Measurements from ENCODE around the gene ST6GAL1. TPM values are rescaled to one million over a fixed set of nuclear protein-coding genes. Genes with fewer than 3 reads are reported as not detected.

ST6GAL1 gene
- total RNA-seq, 1 experiment from 2014 or later = 3.3 TPM

DNA sequence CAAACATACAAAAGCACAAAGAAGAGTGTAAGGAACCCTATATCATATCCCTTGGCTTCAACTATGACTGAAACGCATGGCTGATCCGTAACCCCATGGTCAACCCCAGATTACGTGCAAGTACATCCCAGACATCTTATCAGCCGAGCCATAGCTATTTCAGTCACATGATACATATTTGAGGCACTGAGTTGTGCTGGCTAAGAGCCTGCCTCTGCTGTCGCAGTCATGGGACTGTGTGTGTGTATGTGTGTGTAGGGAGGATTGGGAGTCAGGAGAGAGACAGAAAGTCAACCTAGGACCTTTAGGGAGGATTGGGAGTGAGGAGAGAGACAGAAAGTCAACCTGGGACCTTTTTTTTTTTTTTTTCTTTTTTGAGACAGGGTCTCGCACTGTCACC, 8.4 kb downstream of the ST6GAL1 start:
- no peak overlapping the region for H3K27ac ChIP-seq (ENCODE audit: low read length)
- H3K4me1 ChIP-seq (ENCODE audit: control insufficient read depth, insufficient read depth, low read length) = no peaks in the 10 kb centered on the region
- TF ChIP-seq, protein P1, sequence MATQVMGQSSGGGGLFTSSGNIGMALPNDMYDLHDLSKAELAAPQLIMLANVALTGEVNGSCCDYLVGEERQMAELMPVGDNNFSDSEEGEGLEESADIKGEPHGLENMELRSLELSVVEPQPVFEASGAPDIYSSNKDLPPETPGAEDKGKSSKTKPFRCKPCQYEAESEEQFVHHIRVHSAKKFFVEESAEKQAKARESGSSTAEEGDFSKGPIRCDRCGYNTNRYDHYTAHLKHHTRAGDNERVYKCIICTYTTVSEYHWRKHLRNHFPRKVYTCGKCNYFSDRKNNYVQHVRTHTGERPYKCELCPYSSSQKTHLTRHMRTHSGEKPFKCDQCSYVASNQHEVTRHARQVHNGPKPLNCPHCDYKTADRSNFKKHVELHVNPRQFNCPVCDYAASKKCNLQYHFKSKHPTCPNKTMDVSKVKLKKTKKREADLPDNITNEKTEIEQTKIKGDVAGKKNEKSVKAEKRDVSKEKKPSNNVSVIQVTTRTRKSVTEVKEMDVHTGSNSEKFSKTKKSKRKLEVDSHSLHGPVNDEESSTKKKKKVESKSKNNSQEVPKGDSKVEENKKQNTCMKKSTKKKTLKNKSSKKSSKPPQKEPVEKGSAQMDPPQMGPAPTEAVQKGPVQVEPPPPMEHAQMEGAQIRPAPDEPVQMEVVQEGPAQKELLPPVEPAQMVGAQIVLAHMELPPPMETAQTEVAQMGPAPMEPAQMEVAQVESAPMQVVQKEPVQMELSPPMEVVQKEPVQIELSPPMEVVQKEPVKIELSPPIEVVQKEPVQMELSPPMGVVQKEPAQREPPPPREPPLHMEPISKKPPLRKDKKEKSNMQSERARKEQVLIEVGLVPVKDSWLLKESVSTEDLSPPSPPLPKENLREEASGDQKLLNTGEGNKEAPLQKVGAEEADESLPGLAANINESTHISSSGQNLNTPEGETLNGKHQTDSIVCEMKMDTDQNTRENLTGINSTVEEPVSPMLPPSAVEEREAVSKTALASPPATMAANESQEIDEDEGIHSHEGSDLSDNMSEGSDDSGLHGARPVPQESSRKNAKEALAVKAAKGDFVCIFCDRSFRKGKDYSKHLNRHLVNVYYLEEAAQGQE (IDR thresholded peaks at IDR 0.05; ENCODE audit: insufficient read depth in 1 of 2, low read depth in 2 of 2, low read length in 1 of 2) = no peak
- TF ChIP-seq POLR2AphosphoS5 (IDR thresholded peaks at IDR 0.05; ENCODE audit: low read depth, low read length) (no peak), CTCF (IDR thresholded peaks at IDR 0.05) (no peak), SIN3A (IDR thresholded peaks at IDR 0.05; ENCODE audit: borderline replicate concordance, insufficient read depth, low read depth, low read length) (no peak), TCF7L2 (IDR thresholded peaks at IDR 0.05; ENCODE audit: low read depth, low read length) (no peak)
- POLR2A ChIA-PET = no interaction called here
- H3K36me3 ChIP-seq (ENCODE audit: control insufficient read depth, insufficient read depth, low read length) = no peaks in the 10 kb centered on the region
- no TSS peak for BruUV-seq (replicated peaks)
- intact Hi-C loops (cut with micrococcal nuclease; ENCODE audit: unreplicated experiment) = no loop called here
- H3K4me3 ChIP-seq (ENCODE audit: low read depth in 2 of 2, low read length in 2 of 2) = no peak overlapping the region
- no peak for DNase-seq (ENCODE audit: low read depth, low spot score)
- no peaks in the 10 kb centered on the region for H3K27me3 ChIP-seq (ENCODE audit: control insufficient read depth, insufficient read depth, low read length)
- no peaks in the 10 kb centered on the region for H3K9me3 ChIP-seq (ENCODE audit: control insufficient read depth, insufficient read depth, low read depth, low read length)
- no peak for ATAC-seq
- in situ Hi-C loops (cut with HindIII; ENCODE audit: low pct_unique_long_range_greater_than_20kb, low sequenced_read_pairs) = no loop called here
- CTCF ChIA-PET = no interaction called here

- TF ChIP-seq, protein P1 (IDR thresholded peaks at IDR 0.05; ENCODE audit: insufficient read depth in 1 of 2, low read depth in 2 of 2, low read length in 1 of 2) = no peak
- no peak for TF ChIP-seq CTCF (IDR thresholded peaks at IDR 0.05)
- TF ChIP-seq SIN3A (IDR thresholded peaks at IDR 0.05; ENCODE audit: borderline replicate concordance, insufficient read depth, low read depth, low read length) = no peak
- no peak for TF ChIP-seq POLR2AphosphoS5 (IDR thresholded peaks at IDR 0.05; ENCODE audit: low read depth, low read length)
- BruUV-seq (replicated peaks) = no TSS peak
- CTCF ChIA-PET = no interaction called here
- Histone ChIP-seq H3K36me3 (ENCODE audit: control insufficient read depth, insufficient read depth, low read length) (no peaks in the 10 kb centered on the region), H3K4me3 (ENCODE audit: low read depth in 2 of 2, low read length in 2 of 2) (no peak overlapping the region), H3K27me3 (ENCODE audit: control insufficient read depth, insufficient read depth, low read length) (no peaks in the 10 kb centered on the region), H3K4me1 (ENCODE audit: control insufficient read depth, insufficient read depth, low read length) (no peaks in the 10 kb centered on the region), H3K9me3 (ENCODE audit: control insufficient read depth, insufficient read depth, low read depth, low read length) (no peaks in the 10 kb centered on the region), H3K27ac (ENCODE audit: low read length) (no peak overlapping the region)
- in situ Hi-C loops (cut with HindIII; ENCODE audit: low pct_unique_long_range_greater_than_20kb, low sequenced_read_pairs) (no loop called here), intact Hi-C loops (cut with micrococcal nuclease; ENCODE audit: unreplicated experiment) (no loop called here)
- POLR2A ChIA-PET = no interaction called here
- no peak for ATAC-seq
- no peak for DNase-seq (ENCODE audit: low read depth, low spot score)
Measured at GRCh38 chr3:186939536-186939935, 9.2 kb downstream of the ST6GAL1 start.
